UCSD-AML1 (cell line): ENCODE results near the gene P4HA3.

Experiments
- DNase-seq: peaks from one replicate; lab custom pipeline; 2025; ENCODE audit not compliant: unreplicated experiment; lab: John Stamatoyannopoulos, UW

P4HA3 gene

DNA sequence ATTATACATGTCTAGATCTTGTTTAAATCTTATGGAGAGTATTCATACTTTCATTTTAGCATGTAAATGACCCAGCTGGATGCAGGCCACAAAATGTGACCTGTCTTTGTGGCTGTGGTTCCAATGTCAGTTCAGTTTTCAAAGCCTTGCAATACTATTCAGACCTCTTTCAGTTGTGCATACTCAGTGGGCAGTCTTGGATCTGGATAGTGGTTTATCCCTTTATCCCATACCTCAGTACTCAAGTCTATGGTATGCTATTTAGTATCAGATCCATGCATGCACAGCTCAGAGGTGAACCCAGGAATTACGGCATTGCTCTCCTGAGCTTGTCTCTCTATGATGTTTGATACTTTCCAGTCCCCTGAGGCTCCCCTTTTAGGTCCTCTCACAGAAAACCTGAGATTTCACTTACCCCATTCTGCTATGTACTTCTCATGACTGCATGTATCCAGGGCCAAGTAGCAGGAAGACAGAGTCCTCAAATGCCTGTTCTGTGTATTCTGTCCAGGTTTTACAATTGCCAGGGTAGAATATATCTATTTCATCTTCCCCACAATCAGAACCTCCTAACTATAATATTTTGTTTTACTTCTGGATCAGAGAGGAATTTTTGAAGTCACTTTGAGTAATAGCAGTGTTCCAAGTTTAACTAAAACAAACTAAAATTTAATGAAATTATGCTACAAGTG is 6.9 kb upstream of the P4HA3 start:
- no peak for DNase-seq

DNA sequence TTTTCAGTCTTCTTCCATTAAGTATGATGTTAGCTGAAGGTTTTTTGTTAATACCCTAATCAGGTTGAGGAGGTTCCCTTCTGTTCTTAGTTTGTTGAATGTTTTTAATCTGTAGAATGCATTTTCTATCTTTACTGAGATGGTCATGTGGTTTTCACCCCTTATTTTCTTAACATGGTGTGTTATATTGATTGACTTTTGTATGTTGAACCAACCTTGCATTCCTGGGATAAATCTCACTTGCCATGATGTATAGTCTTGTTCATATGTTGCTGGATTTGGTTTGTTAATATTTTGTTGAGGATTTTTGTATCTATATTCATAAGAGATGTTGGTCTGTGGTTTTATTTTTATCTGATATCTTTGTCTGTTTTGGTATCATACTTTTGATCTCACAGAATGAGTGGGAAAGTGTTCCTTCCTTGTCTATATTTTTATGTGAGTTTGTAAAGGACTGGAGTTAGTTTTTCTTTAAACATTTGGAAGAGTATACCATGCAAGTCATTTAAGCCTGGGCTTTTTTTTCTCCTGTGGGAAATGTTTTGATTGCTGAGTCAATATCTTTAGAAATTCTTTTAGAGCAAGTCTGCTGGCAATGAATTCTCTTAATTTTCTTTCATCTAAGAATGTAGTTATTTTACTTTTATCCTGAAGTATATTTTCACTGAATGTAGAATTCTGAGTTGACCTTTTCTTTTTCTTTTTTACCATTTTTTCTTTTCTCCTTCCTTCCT is 5.5 kb upstream of the P4HA3 start:
- no peak for DNase-seq

DNA sequence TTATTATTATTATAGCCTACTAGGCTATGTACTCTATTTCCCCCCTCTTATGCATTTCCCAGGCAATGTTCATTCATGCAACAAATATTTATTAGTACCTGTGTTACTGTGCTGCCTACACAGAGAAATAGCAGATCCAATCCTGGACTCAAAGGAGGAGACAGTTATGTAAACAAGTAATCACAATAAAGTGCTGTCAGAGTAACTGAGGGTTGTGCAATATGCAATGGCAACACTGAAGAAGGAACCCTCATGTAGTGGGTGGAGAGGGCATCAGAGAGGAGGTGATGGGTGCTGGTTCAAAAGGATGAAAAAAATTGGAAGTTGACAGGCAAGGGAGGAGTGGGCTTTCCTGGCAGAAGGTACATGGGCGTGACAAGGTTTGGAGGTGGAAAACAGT is 886 bp upstream of the P4HA3 start:
- DNase-seq = no peak

DNA sequence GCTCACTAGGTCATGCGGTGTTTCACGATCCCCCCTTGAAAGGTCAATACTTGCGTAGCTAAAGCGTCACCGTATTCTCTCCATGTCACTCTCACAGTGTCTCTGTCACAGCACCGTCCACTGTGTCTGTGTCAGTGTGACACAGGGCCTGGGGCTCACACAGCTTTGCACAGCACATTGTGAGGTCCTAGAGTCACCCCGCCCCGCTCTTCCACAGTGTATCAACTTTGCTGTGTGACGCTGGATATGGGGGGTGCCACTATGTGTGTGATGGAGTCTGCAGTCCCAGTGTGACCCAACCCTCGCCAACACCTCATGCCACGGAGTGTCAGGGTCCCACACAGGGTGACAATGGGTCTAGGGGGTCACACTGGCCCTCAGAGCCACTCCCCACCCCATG is 583 bp downstream of the P4HA3 start:
- no peak for DNase-seq

DNA sequence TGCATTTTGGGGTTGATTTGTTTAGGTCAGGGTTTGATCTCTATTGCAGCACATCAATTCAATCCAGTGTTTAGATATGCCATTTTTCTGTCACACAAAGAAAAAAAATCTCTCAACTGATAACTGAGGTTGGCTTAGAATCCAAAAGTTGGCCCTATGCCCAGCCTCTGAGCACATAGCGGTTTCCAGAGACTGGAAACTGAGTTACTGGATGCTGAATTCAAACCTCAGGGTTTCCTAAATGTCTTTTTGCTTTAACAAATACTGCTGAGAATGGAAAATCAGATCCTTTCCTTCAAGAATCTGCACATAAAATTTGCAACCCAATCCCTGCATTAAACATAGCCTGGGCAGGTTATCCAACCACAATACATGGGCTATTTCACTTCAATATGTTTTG is 4.0 kb downstream of the P4HA3 start:
- DNase-seq = no peak

DNA sequence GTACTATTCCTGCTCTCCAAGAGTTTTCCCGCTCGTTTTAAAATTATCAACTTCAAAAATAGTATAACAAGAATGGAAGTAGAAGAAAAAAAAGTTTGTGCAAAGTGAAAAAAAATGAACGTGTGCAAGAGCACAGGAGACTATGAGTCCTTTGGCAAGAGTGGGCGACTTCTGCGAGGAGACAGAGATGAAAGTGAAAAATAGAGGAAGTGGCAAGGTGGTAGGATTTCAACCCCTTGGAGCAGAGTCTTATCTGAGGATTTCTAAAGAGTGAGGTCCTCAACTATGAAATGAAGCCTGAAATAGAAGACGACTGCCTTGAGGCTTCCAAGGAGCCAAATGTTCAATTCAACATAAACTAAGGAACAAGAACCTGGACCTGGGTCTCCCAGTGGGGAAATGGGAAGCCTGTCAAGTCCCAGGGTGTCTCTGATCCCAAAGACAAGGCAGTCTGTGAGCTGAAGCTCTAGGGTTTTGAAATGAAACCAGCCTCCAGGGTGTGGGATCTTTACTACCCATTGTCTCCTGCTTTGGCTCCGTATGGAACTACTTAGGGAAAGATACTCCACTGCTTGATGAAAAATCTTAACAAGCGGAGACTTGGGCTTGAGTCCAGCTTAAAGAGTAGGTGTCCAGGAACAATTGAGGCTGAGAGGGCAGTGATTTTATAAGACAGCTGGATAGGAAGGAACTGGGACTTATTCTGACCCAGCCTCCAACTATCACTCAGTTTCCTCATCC is 4.8 kb downstream of the P4HA3 start:
- DNase-seq = no peak

DNA sequence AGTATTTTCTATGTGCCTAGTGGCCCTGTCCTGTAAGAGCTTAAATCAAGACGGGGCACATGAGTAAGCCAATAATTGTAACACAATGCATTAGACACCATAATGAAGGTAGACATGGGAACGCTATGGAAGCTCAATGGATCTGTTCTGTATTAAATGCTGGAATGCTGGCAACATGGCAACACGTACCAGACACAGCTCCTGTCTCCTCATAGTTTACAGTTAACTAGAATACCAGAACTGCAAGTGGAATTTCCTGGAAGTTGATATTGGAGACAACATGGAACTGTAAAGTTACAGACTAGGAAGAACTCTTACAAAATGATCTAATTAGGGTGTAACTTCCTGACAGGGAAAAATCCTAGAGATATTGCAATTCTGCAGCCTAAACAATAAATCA is 12.4 kb downstream of the P4HA3 start:
- DNase-seq = no peak

DNA sequence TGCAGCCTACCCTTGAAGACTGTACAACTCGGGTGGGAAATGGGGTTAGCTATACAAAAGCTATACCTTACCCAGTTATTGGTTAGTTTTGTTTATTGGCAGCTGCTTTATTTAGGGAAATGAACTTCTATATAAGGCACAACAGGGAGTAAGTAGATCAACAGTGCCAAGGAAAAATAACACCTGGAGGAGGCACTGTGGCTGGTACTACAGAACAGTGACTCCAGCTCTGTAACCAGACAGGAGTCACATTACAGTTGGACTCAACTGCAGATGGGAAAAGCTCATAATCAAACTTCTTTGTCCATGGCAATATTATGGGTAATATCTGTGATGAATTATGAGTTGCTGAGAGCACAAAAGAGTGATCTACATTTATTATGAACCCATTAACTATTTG is 14.0 kb downstream of the P4HA3 start:
- no peak for DNase-seq

DNA sequence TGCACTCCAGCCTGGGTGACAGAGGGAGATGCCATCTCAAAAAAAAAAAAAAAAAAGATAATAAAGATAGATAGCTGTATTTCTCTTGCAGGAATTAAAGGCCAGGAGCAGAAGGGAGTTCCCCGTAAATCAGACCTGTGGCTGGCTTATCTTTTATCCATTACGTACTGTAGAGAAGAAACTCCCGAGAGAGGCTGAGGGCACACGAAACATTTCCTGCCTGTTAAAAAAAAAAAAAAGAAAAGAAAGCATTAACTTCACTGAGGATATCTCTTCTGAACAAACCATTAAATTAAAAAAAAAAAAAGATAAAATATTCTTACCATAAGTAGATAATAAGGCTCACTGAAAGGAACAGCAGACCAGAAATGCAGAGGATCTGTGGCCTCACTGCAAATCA is 22.5 kb downstream of the P4HA3 start:
- no peak for DNase-seq

DNA sequence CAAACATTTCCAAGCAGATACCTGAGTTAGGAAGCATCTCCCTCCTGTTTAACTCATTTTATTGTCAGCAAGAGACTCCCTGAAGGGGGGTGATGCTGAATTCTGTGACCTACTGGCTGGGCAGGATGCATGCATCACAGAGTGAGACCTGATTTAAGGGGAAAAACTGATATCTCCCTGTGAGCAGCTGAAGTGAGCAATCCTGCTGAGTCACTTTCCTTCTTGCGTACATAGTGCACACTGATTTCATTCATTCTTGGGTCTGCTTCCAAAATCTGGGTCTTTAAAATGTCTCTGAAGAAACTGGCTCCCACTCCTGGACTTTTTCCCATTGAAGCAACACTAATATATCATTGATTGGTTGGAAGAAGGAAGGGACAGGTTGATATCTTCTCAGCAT is 23.3 kb downstream of the P4HA3 start:
- no peak for DNase-seq

DNA sequence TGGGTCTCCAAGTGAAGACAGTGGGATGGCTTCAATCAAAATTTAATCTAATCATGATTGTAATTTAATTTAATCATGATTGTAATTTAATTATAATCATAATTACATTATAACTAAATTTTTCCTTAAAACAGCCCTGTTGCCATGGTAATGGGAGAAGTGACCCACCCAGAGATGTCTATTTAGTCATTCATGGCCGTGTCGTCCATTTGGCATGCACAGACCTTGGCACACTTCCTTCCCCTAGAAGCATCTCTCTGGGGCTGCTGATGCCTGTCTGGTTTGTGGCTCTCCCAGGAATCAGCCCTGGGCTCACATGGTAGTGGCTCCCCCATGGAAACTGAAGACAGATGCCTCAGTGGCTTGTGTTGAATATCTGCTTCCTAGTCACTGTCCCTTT is 27.0 kb downstream of the P4HA3 start:
- DNase-seq = no peak

DNA sequence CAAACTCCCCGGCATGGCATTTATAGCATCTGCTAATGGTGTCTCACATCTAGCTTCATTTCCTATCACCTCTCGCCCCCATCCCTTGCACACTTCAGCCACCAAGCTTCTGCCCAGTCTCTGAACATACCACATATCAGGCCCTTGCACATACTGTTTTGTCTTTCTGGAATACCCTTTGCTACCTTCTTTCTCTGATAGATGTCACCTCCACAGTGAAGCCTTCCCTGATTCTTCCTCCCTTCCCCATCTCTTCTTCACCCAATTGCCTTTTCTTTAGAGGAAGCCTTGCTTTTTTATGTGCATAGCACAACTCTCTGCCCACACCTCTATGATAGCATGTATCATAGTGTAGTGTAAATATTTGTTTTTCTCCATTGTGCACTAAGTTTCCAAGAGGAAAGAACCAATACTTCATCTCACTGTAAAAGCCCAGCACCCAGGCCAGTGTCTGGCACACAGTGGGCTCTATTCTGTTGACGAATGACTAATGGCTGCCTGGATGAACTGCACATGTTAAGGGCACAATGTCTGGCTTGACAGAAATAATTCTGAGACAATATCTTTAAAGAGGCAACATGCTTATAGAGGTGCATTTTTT is 27.8 kb downstream of the P4HA3 start:
- DNase-seq = no peak

DNA sequence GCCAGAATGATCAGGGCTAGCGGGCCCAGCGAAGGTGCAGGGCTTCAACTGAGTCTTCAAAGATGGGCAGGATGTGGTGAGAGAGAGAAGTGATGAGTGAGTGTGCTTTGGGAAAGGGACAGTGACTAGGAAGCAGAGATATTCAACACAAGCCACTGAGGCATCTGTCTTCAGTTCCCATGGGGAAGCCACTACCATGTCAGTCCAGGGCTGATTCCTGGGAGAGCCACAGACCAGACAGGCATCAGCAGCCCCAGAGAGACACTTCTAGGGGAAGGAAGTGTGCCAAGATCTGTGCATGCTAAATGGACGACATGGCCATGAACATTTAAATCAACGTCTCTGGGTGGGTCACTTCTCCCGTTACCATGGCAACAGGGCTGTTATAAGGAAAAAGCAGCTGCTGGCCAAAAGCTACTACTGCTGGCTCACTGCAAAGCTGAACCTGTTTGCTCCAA is 28.5 kb downstream of the P4HA3 start:
- no peak for DNase-seq

DNA sequence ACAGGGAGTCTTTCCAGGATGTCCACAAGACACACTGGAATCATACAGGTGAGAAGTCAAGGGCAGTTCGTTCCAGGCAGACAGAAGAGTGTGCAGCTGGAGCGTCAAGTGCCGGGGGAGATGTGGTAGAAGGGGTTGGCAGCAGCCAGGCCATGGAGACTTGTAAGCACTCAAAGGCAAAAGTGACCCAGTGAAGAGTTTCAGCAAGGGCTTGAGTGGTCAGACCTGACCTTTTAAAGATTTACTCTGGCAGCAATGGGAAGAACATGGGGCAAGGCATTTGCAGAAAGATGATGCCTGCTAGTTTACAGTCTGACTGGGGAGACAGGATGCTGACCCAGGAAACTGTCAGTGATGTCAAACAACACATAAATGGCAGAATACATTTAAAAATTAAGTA is 29.0 kb downstream of the P4HA3 start:
- no peak for DNase-seq

DNA sequence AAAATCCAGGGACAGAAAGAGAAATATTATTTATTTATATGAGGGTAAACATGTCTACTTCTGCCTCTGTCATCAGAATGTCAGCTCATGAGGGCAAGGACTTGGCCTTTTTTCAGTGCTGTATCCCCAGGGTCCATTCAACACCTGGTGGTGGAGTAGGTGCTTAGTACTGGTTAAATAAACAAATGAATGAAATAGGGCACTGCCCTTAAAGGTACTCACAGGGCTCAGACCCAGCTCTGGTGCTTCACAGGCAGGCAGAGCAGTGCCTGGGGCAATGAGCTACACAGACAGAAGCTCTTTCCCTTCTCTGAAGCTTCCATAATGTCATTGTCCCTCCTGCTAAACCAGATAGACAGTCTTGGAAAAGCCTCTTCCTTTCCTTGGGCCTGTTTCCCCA is 30.9 kb downstream of the P4HA3 start:
- no peak for DNase-seq

DNA sequence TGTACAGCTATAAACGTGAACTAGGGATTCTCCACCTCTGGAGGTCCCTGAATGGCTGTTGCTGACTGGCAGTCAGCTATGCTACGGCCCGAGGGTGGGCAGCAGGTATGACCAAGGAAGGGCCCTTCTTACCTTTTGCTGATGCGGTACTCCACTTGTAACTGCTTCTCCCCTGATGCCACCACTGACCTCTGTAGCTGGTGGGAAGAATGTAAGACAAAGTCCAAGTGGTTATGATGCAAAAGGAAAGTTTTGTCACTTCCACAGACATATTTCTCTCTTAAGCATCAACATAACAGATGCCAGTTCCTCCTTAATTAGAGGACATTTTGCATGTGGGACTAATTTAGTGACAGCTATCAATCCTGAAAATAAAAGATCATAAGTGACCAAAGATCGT is 32.2 kb downstream of the P4HA3 start:
- no peak for DNase-seq

DNA sequence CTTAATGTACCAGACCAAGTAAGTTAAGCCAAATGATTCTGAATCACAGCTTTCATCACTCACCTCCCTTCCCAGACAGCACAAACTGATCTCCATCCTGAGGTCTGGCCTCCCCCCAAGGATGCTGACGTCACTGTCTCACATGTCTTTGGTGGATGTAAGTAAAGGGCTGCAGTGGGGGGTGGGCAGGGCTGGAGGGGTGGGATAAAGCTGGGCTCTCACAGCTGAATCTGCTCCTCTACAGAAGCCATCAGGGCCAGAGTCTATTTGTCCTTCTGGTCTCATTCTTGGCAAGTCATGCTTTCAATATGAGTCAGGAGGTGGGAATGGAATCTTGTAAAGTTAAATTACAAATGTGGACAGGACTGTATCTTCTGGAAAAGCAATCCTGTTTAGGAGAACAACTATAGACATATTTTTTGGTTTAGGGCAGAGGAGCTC is 32.7 kb downstream of the P4HA3 start:
- no peak for DNase-seq

DNA sequence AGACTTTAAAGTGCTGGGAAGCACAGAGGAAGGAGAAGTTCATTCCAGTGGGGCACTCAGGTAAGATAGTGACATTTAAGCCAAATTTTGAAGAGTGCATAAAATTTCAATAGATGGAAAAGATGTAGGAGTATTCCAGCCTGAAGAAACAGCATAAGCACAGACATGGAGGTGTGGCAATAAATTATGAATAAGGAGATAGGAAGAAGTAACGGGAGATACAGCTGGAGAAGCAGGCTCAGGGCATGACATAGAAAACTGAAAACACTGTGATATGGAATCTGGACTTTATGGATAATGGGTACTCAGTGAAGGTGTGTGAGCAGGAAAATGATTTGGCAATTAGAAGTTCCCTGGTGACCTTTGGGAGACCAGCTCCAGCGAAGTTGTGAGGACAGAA is 33.3 kb downstream of the P4HA3 start:
- no peak for DNase-seq

DNA sequence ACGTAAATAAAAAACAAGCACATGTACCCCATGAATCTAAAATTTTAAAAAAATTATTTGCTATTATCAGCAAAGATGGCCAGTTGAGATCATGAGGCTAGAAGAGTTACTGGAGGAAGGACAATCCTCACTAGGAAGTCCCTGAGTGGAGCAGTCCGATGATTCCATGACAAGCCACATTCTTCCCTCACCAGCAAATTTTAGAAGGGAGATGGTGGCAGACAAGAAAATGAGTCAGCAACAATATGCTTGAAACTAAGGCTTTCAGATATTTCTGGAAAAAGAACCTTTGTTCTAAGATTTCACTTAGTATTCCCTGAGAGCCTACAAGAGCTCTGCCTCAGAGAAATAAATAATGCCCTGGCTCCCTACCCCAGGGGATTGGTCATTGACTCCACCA is 34.9 kb downstream of the P4HA3 start:
- no peak for DNase-seq

DNA sequence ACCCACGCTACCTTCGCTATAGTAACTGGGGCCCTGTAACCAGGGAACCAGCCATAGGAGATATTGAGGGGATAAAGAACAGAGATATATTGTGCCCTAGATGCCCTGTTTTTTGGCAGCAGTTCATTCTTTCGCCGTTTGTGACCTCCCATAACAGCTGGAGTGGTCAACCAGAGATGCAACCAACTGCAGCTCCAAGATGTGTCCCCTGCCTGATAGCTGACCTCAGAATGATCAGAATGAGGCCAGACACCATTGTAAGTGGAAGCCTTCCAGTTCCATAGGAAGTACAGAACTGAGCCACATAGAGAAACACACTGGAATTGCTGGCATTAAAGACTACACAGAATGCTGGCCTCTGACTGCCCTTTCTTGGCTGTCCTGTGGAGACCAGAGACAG is 39.2 kb downstream of the P4HA3 start:
- no peak for DNase-seq

DNA sequence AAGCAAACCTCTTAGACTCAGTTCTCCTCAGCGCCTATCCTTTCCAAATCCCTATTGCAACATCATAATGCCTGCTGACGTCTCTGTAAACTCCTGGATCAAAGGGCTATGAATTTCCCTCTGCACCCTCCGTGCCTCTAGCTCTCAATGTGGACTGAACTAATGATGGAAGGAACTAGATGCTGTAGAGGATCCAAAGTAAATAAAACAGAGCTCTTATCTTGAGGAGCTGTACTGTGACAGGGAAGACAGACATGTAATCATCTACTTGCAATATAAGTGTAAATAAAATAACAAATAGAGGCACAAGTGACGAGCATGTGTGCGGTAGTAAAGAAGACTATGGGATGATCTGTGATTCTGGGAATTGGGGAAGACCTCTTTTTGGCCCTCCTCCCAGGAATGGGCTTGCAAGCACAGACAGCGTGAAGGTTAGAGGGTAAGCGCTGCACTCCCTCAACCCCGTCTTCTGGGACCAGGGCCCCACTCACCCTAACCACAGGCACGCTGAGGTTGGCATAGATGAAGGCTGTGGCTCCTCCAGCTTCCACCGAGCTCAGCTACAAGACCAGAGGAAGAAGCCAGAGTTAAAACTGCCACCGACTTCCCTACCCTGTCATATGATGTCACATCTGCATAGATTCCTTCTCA is 42.2 kb downstream of the P4HA3 start:
- DNase-seq = no peak
